ENCODE results near the gene SEC16A.

The SEC16A gene

GRCh38 chr9:136464241-136464640 lies 18.6 kb downstream of the SEC16A start:
- Histone ChIP-seq H3K4me1 (ENCODE audit: control insufficient read depth in 1 of 2, insufficient read depth in 2 of 2, low read length in 2 of 2) (no peaks in the 10 kb centered on the region), H3K4me3 (ENCODE audit: low read depth in 1 of 2, low read length in 2 of 2) (no peak overlapping the region), H3K27ac (ENCODE audit: low read length) (no peak overlapping the region), H3K36me3 (ENCODE audit: control insufficient read depth in 1 of 2, insufficient read depth in 2 of 2, low read length in 2 of 2) (peaks cover 71 to 87% of the 10 kb centered on the region in 2 donors), H3K27me3 (ENCODE audit: low read depth, low read length) (no peaks in the 10 kb centered on the region), H3K9me3 (ENCODE audit: control insufficient read depth in 1 of 2, low read length in 2 of 2) (no peaks in the 10 kb centered on the region)

GRCh38 chr9:136463578-136463977 lies 19.3 kb downstream of the SEC16A start:
- Histone ChIP-seq H3K4me3 (ENCODE audit: low read depth in 1 of 2, low read length in 2 of 2) (no peak overlapping the region), H3K4me1 (ENCODE audit: control insufficient read depth in 1 of 2, insufficient read depth in 2 of 2, low read length in 2 of 2) (no peaks in the 10 kb centered on the region), H3K9me3 (ENCODE audit: control insufficient read depth in 1 of 2, low read length in 2 of 2) (no peaks in the 10 kb centered on the region), H3K27ac (ENCODE audit: low read length) (no peak overlapping the region), H3K36me3 (ENCODE audit: control insufficient read depth in 1 of 2, insufficient read depth in 2 of 2, low read length in 2 of 2) (peaks cover 76 to 90% of the 10 kb centered on the region in 2 donors), H3K27me3 (ENCODE audit: low read depth, low read length) (no peaks in the 10 kb centered on the region)

DNA sequence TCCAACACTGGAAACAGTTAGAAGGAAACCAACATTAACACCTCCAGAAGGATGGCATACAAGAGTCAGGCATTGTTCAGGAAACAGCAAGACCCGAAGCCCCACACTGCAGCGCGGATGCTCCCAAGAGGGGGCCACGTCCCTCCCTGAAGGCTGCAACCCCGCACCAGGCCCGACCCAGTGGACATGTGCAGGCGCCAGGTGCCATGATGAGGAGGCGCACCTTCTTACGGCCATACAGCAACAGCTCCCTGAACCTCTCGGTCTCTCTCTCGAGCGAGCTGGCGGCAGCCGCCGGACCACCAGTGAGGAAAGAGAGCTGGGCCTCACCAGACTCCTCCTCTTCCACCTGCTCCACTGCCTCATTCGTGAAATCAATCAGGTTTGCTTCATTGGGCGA lies 20.2 kb downstream of the SEC16A start:
- no peaks in the 10 kb centered on the region for H3K27me3 ChIP-seq (ENCODE audit: low read depth, low read length)
- no peak overlapping the region for H3K27ac ChIP-seq (ENCODE audit: low read length)
- no peak overlapping the region for H3K4me3 ChIP-seq (ENCODE audit: low read depth in 1 of 2, low read length in 2 of 2)
- peaks cover 69 to 91% of the 10 kb centered on the region in 2 donors for H3K36me3 ChIP-seq (ENCODE audit: control insufficient read depth in 1 of 2, insufficient read depth in 2 of 2, low read length in 2 of 2)
- H3K9me3 ChIP-seq (ENCODE audit: control insufficient read depth in 1 of 2, low read length in 2 of 2) = no peaks in the 10 kb centered on the region
- H3K4me1 ChIP-seq (ENCODE audit: control insufficient read depth in 1 of 2, insufficient read depth in 2 of 2, low read length in 2 of 2) = no peaks in the 10 kb centered on the region

- H3K36me3 ChIP-seq (ENCODE audit: control insufficient read depth in 1 of 2, insufficient read depth in 2 of 2, low read length in 2 of 2) = peaks cover 70 to 91% of the 10 kb centered on the region in 2 donors
- no peaks in the 10 kb centered on the region for H3K4me1 ChIP-seq (ENCODE audit: control insufficient read depth in 1 of 2, insufficient read depth in 2 of 2, low read length in 2 of 2)
- no peaks in the 10 kb centered on the region for H3K9me3 ChIP-seq (ENCODE audit: control insufficient read depth in 1 of 2, low read length in 2 of 2)
- H3K27me3 ChIP-seq (ENCODE audit: low read depth, low read length) = no peaks in the 10 kb centered on the region
- H3K27ac ChIP-seq (ENCODE audit: low read length) = no peak overlapping the region
- no peak overlapping the region for H3K4me3 ChIP-seq (ENCODE audit: low read depth in 1 of 2, low read length in 2 of 2)
Measured at GRCh38 chr9:136460772-136461325, 22.0 kb downstream of the SEC16A start.

DNA sequence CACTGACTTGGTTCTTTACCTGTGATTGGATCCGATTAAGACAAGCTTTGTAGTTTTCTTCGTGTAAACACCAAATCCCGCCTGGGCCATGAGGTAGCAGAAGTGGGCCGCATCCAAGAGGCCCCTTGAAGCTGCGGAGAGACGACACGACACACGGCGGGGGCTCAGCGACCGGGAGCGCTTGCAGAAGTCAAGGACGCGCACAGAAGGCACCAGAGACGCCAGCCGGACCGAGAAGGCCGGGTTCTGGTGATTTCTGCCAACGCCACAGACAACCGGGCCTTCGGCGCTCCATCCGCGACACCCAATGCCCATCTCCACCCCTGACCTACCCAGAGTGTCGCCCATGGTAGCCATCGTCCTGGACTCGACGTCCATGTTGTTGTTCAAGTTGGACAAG lies 23.4 kb downstream of the SEC16A start:
- Histone ChIP-seq H3K9me3 (ENCODE audit: control insufficient read depth in 1 of 2, low read length in 2 of 2) (no peaks in the 10 kb centered on the region), H3K27ac (ENCODE audit: low read length) (no peak overlapping the region), H3K4me3 (ENCODE audit: low read depth in 1 of 2, low read length in 2 of 2) (no peak overlapping the region), H3K4me1 (ENCODE audit: control insufficient read depth in 1 of 2, insufficient read depth in 2 of 2, low read length in 2 of 2) (no peaks in the 10 kb centered on the region), H3K36me3 (ENCODE audit: control insufficient read depth in 1 of 2, insufficient read depth in 2 of 2, low read length in 2 of 2) (peaks cover 76 to 91% of the 10 kb centered on the region in 2 donors), H3K27me3 (ENCODE audit: low read depth, low read length) (no peaks in the 10 kb centered on the region)

DNA sequence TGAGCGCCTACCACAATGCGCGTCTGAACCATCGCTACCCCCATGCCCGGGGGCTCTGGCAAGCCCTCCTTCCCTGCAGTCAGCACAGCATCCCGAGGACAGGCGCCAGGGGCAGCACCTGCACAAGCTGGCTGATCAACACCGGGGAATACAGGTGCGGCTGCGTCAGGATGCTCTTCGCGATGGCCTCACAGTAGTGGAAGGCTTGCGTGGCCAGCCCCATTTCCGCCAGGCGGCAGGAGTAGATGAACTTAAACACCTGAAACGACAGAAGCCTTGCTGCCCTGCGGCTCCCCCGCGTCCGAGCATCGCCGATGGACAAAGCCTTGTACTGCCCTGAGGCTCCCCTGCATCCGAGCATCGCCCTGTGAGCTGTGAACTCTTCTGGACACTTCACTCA lies 25.5 kb downstream of the SEC16A start:
- Histone ChIP-seq H3K36me3 (ENCODE audit: control insufficient read depth in 1 of 2, insufficient read depth in 2 of 2, low read length in 2 of 2) (peaks cover 68 to 84% of the 10 kb centered on the region in 2 donors), H3K27ac (ENCODE audit: low read length) (no peak overlapping the region), H3K4me1 (ENCODE audit: control insufficient read depth in 1 of 2, insufficient read depth in 2 of 2, low read length in 2 of 2) (no peaks in the 10 kb centered on the region), H3K27me3 (ENCODE audit: low read depth, low read length) (no peaks in the 10 kb centered on the region), H3K4me3 (ENCODE audit: low read depth in 1 of 2, low read length in 2 of 2) (no peak overlapping the region), H3K9me3 (ENCODE audit: control insufficient read depth in 1 of 2, low read length in 2 of 2) (no peaks in the 10 kb centered on the region)

DNA sequence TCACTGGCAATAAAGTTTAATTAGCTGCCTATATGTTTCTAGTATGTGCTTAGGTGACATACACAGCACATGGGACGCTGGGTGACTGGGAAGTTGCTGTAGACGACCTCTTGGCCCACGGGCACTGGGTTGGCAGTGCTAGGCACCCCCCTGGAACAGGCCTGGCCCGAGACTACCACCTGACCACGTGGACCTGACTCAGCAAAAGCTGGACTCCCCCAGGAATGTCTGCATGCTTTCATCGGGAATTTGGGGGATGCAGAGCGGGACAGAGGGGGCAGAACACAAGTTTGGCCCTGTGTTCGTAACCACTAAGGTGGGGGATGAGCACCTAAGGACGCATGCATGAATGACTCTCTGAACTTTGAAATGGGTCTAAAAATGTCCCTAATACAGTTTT lies 26.6 kb downstream of the SEC16A start:
- H3K9me3 ChIP-seq (ENCODE audit: control insufficient read depth in 1 of 2, low read length in 2 of 2) = no peaks in the 10 kb centered on the region
- no peaks in the 10 kb centered on the region for H3K27me3 ChIP-seq (ENCODE audit: low read depth, low read length)
- peaks cover 70 to 86% of the 10 kb centered on the region in 2 donors for H3K36me3 ChIP-seq (ENCODE audit: control insufficient read depth in 1 of 2, insufficient read depth in 2 of 2, low read length in 2 of 2)
- H3K4me3 ChIP-seq (ENCODE audit: low read depth in 1 of 2, low read length in 2 of 2) = no peak overlapping the region
- no peak overlapping the region for H3K27ac ChIP-seq (ENCODE audit: low read length)
- no peaks in the 10 kb centered on the region for H3K4me1 ChIP-seq (ENCODE audit: control insufficient read depth in 1 of 2, insufficient read depth in 2 of 2, low read length in 2 of 2)

GRCh38 chr9:136455043-136456002 lies 27.5 kb downstream of the SEC16A start:
- Histone ChIP-seq H3K36me3 (ENCODE audit: control insufficient read depth in 1 of 2, insufficient read depth in 2 of 2, low read length in 2 of 2) (peaks cover 73 to 87% of the 10 kb centered on the region in 2 donors), H3K9me3 (ENCODE audit: control insufficient read depth in 1 of 2, low read length in 2 of 2) (no peaks in the 10 kb centered on the region), H3K27ac (ENCODE audit: low read length) (no peak overlapping the region), H3K4me3 (ENCODE audit: low read depth in 1 of 2, low read length in 2 of 2) (no peak overlapping the region), H3K4me1 (ENCODE audit: control insufficient read depth in 1 of 2, insufficient read depth in 2 of 2, low read length in 2 of 2) (no peaks in the 10 kb centered on the region), H3K27me3 (ENCODE audit: low read depth, low read length) (no peaks in the 10 kb centered on the region)

DNA sequence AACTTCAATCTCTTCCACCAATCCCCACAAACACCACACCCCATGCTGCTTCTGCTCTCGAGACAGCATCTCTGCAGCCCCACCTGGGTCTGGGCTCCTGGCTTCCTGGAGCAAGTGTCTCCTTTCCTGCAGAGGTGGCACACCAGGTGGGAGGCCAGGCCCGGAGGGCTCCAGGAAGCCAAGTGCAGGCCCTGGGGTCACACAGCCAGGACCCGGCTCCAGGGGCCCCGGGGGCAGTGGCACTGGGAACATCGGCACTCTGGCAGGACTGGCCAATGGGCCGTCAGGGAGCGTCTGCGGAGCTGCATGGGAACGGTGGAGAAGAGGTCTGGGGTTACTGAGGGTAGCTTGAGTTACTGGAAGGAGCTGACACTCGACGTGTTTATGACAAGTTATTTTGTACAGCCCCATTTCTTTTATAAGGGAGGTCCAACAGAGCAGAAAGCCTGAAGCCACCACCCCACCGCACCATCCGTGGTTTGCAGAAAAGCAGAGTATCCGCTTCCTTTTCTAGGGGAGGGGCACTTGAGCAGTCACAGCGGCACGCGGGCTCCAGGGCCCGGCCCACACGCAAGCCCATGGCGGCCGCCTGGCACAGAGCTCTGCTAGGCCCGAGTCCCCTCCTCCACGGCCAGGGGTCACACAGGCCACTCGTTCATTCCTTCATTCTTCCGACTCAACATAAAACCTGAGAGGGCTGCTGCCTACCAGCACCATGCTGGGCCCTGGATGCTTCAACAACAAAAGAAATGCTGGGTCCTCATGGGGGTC lies 28.6 kb downstream of the SEC16A start:
- H3K9me3 ChIP-seq (ENCODE audit: control insufficient read depth in 1 of 2, low read length in 2 of 2) = no peaks in the 10 kb centered on the region
- no peaks in the 10 kb centered on the region for H3K27me3 ChIP-seq (ENCODE audit: low read depth, low read length)
- H3K36me3 ChIP-seq (ENCODE audit: control insufficient read depth in 1 of 2, insufficient read depth in 2 of 2, low read length in 2 of 2) = peaks cover 71 to 90% of the 10 kb centered on the region in 2 donors
- H3K4me1 ChIP-seq (ENCODE audit: control insufficient read depth in 1 of 2, insufficient read depth in 2 of 2, low read length in 2 of 2) = no peaks in the 10 kb centered on the region
- no peak overlapping the region for H3K27ac ChIP-seq (ENCODE audit: low read length)
- no peak overlapping the region for H3K4me3 ChIP-seq (ENCODE audit: low read depth in 1 of 2, low read length in 2 of 2)

GRCh38 chr9:136453326-136453725 lies 29.5 kb downstream of the SEC16A start:
- H3K27ac ChIP-seq (ENCODE audit: low read length) = no peak overlapping the region
- no peaks in the 10 kb centered on the region for H3K4me1 ChIP-seq (ENCODE audit: control insufficient read depth in 1 of 2, insufficient read depth in 2 of 2, low read length in 2 of 2)
- peaks cover 74 to 90% of the 10 kb centered on the region in 2 donors for H3K36me3 ChIP-seq (ENCODE audit: control insufficient read depth in 1 of 2, insufficient read depth in 2 of 2, low read length in 2 of 2)
- no peaks in the 10 kb centered on the region for H3K27me3 ChIP-seq (ENCODE audit: low read depth, low read length)
- H3K9me3 ChIP-seq (ENCODE audit: control insufficient read depth in 1 of 2, low read length in 2 of 2) = no peaks in the 10 kb centered on the region
- H3K4me3 ChIP-seq (ENCODE audit: low read depth in 1 of 2, low read length in 2 of 2) = no peak overlapping the region

DNA sequence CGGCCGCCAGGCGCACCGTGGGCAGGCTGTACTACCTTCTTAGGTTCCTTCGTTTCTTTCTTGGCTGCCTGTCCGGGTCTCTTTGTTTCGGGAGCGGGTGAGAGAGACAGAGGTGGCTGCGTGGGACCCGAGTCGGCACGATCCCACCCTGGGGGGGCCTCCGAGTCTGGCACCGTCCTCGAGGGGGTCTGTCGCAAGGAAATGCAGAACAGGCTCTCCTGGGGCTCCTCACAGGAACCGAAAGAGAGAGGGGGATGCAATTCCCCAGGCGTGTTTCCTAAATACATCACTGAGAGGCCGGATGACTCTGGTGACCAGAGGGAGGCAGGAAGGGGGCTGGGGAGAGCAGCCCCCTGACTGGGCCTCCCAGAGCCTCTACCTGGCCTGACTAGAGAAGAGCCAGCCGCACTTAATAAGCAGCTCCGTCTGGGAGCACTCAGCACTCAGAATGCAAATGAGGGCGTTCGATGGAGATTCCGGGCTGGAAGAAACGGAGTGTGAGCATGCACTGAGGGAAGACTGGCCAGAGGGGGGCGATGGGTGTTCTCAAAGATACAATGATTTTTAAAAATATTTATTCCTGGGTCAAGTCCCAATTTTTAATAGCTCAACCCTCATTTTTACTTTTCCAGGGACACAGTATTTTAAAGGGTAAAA lies 31.5 kb downstream of the SEC16A start:
- Histone ChIP-seq H3K4me1 (ENCODE audit: control insufficient read depth in 1 of 2, insufficient read depth in 2 of 2, low read length in 2 of 2) (no peaks in the 10 kb centered on the region), H3K27me3 (ENCODE audit: low read depth, low read length) (no peaks in the 10 kb centered on the region), H3K4me3 (ENCODE audit: low read depth in 1 of 2, low read length in 2 of 2) (no peak overlapping the region), H3K27ac (ENCODE audit: low read length) (no peak overlapping the region), H3K36me3 (ENCODE audit: control insufficient read depth in 1 of 2, insufficient read depth in 2 of 2, low read length in 2 of 2) (peaks cover 78 to 90% of the 10 kb centered on the region in 2 donors), H3K9me3 (ENCODE audit: control insufficient read depth in 1 of 2, low read length in 2 of 2) (no peaks in the 10 kb centered on the region)
